ENCODE results near the gene SPIRE2.
"Not testable (repeated sequence)": the region's sequence is repeated elsewhere in the genome, so short reads cannot be mapped to it uniquely, and the experiment has no call there.

Gene SPIRE2

DNA sequence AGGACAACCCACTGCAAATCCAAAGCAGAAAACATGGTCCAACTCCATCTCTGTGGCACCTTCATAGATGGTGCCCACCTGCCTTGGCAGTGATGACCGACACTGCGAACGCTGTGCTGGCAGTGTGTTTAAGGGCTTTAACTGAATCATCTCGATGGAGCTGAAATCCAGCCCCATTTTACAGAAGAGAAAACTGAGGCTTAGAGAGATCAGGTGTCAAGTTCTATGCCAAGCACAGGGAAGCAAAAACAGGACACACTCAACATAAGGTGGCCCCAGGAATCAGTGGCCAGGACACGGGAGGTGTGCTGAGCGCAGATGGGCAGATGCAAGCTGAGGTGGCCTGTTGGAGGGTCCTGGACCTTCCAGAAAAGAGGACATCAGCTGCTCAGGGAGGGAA, 34.5 kb downstream of the SPIRE2 start:
- DNase-seq (ENCODE audit: low read depth in 2 of 3, low spot score in 1 of 3) = no peak

DNA sequence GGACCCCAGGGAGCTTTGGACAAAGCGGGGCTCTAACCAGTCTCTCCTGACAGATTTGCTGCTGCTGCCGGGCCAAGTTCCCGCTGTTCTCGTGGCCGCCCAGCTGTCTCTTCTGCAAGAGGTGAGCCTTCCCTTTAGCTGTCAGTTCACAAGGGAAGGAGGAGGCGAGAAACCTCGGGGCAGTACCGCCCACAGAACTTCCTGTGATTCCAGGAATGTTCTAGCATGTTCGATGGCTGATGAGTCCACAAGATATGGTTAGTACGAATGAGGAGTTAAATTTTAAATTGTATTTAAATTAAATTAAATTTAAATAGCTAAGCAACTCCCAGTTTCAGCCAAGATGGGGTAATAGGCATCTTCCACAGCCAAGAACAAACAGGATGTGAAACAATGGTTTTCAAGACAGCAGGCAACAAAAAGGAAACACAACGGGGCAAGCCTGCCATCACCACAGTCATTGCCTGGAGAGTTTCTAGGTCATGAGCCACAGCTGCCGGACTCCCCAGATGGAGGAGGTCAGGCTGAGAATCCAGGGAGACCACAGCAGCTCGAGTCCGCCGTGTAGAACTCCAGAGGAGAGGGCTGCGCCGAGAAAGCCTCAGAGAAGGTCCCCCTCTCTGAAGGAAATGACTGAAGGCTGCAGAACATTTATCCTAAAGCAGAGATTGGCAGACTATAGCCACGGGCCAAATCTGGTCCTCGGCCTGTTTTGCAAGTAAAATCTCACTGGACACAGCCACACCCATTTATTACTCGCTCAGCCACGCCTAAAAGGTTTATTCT, 35.7 kb downstream of the SPIRE2 start:
- peak in 1 of 3 donors; percentile 18 for DNase-seq (ENCODE audit: low read depth in 2 of 3, low spot score in 1 of 3)

DNA sequence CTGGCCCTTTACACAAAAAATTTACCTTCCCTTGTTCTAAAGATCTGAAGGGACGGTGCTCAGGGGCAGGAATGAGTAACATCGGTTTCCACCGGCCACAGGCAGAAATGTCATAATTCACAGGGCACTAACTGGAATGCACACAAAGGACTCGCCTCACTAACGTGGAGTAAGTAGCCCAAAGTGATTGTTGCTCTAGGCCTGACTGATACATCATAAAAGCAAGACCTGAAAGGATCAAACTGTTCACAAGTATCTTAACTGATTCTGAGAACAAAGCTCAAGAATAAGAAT, 36.2 kb downstream of the SPIRE2 start:
- DNase-seq (ENCODE audit: low read depth in 2 of 3, low spot score in 1 of 3) = no peak

GRCh38 chr16:89867918-89868317, 39.6 kb downstream of the SPIRE2 start:
- DNase-seq (ENCODE audit: low read depth in 2 of 3, low spot score in 1 of 3) = no peak

- no peak for DNase-seq (ENCODE audit: low read depth in 2 of 3, low spot score in 1 of 3)
These were observed 41.6 kb downstream of the SPIRE2 start for GRCh38 chr16:89869911-89870310.

DNA sequence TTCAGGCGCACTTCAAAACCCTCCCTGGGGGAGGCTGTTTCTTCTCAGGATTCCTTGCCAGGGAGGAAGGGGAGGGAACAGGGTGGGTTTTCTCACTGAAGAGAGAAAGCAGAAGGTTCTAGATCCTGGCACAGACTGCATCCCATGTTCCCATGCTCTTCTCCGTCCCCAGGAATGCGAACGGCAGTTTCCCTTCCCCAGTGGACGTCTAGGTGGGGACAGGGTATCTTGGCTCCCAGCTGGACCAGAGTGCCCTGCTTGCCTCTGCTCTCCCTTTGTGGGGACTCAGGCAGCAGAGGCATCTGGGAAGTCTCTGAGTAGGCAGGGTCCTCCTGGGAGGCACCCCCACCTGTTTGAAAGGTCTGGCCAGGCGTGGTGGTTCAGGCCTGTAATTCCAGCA, 42.2 kb downstream of the SPIRE2 start:
- DNase-seq (ENCODE audit: low read depth in 2 of 3, low spot score in 1 of 3) = no peak

GRCh38 chr16:89871895-89872294, 43.6 kb downstream of the SPIRE2 start:
- DNase-seq (ENCODE audit: low read depth in 2 of 3, low spot score in 1 of 3) = no peak

GRCh38 chr16:89873109-89873971, 45.1 kb downstream of the SPIRE2 start, which contains the start of gene TCF25:
Gene TCF25 (plus strand): TSS chr16:89873592. CDS start chr16:89873668, 76 bp downstream.
- peak; percentile 68 to 85 (median 81) for DNase-seq (ENCODE audit: low read depth in 2 of 3, low spot score in 1 of 3)

- peak; percentile 94 to 98 (median 97) for DNase-seq (ENCODE audit: low read depth in 2 of 3, low spot score in 1 of 3)
These were observed 45.9 kb downstream of the SPIRE2 start for GRCh38 chr16:89873972-89874689.

DNA sequence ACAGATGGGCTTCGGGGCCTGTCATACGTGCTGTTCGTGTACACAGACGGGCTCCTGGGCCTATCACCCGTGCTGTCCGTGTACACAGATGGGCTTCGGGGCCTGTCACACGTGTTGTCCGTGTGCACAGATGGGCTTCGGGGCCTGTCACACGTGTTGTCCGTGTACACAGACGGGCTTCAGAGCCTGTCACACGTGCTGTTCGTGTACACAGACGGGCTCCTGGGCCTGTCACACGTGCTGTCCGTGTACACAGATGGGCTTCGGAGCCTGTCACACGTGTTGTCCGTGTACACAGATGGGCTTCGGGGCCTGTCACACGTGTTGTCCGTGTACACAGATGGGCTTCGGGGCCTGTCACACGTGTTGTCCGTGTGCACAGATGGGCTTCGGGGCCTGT, 50.8 kb downstream of the SPIRE2 start:
- not testable (repeated sequence) for DNase-seq (ENCODE audit: low read depth in 2 of 3, low spot score in 1 of 3)

- no peak for DNase-seq (ENCODE audit: low read depth in 2 of 3, low spot score in 1 of 3)
These were observed 52.4 kb downstream of the SPIRE2 start for GRCh38 chr16:89880477-89881367.

DNA sequence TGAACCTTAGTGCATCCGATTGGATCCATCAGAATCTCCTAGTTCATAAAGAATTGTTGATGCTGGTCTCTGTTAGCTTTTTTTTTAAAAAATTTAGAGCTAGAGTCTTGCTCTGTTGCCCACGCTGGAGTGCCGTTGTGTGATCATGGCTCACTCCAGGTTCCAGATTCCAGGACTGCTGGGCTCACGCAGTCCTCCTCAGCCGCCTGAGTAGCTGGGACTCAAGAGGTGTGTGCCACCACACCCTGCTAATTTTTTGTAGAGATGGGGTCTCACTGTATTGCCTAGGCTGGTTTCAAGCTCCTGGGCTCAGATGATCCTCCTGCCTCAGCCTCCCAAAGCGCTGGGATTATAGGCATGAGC, 53.1 kb downstream of the SPIRE2 start:
- no peak for DNase-seq (ENCODE audit: low read depth in 2 of 3, low spot score in 1 of 3)

- no peak for DNase-seq (ENCODE audit: low read depth in 2 of 3, low spot score in 1 of 3)
These were observed 55.2 kb downstream of the SPIRE2 start for GRCh38 chr16:89883346-89884040.

DNA sequence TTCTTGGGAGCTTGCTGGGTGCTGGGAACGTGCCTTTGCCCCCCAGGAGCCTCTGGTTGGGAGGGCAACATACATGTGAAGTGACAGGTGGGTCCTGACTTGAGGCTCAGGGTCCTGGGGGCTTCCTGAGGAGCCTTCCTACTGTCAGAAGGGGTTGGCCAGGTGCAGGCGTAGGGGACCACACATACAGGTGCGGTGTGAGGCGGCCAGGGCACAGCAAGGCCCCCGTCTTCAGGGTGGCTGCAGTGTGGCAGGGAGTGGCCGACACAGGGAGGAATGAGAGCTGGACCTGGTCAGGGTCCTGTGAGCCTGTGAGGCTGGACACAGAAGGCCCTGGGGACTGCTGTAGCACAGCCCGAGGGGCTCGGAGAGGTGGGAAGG, 55.8 kb downstream of the SPIRE2 start:
- no peak for DNase-seq (ENCODE audit: low read depth in 2 of 3, low spot score in 1 of 3)

GRCh38 chr16:89887243-89887642, 59.0 kb downstream of the SPIRE2 start:
- DNase-seq (ENCODE audit: low read depth in 2 of 3, low spot score in 1 of 3) = no peak

DNA sequence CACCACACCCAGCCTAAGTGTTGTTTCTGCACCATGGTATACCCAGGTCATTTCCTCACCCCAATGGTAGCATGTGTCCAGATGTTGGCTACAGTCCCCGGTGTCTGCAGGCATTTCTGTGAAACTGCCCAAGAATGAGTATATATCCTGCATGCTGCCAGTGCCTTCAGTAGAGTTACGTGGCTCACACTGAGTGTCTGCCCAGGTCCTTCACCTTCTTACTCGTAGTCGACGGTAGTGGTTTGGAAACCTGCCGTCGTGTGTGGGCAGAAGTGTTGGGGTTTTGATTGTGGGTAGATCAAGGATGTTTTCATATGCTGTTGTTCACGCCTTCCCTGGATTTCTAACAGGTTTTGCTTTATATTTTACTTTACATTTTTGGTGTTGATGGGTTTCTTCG, 61.9 kb downstream of the SPIRE2 start:
- DNase-seq (ENCODE audit: low read depth in 2 of 3, low spot score in 1 of 3) = peak; percentile 23 to 27 (median 24)

DNA sequence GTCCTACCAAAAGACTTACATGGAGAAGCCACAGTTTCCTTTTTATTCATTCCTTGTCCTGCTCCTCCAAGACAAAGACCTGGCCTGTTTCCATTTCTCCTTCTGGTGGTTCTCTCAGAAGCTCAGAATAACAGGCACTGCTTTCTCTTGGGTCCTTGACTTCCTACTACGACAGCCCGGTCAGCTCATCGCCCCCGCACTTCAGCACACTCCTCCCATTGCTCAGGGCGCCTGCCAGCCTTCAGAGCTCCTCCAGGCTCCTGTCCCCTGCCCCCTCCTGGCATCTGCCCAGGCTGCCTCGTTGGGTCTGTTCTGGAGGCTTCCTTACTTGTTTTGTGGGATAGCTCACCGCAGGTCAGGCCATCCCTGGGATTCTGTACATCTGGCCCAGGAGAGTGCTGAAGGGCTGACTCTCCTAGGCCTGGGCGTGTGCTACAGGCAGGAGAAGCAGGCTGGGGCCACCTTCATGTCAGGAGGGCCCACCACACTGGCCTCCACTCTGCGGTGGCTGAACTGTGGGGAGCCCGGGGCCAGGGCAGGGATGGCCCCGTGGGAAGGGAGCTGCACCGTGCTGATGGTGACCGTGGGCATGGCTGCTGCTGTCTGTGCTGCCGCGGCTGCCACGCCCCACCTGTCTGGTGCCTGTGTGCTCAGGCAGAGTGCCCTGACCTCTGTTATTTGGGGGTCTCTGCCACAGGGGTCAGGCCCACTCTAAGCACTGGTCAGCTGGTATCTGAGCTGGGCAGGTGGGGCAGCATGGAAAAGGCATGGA, 62.8 kb downstream of the SPIRE2 start:
- no peak for DNase-seq (ENCODE audit: low read depth in 2 of 3, low spot score in 1 of 3)

- DNase-seq (ENCODE audit: low read depth in 2 of 3, low spot score in 1 of 3) = no peak
These were observed 63.9 kb downstream of the SPIRE2 start for GRCh38 chr16:89892055-89892630.

GRCh38 chr16:89892635-89893034, 64.4 kb downstream of the SPIRE2 start:
- DNase-seq (ENCODE audit: low read depth in 2 of 3, low spot score in 1 of 3) = no peak
